HL-60 (cell line): ENCODE measurements around the gene PAPPA2.
"Not testable (repeated sequence)": the region's sequence is repeated elsewhere in the genome, so short reads cannot be mapped to it uniquely, and the experiment has no call there.

ENCODE experiments used
- DNase-seq, 2 experiments: peaks; one replicate each; pipeline ENCODE4 v3.0.0-alpha.2; 2010 to 2020; ENCODE audit warnings: low read depth in 1 of 2, low spot score in 1 of 2
- H3K27ac ChIP-seq: fragments of 250-450 bp; sonication (Bioruptor Pico); replicated peaks from 2 replicates; pipeline ENCODE4 v1.5.1; 2020; ENCODE audit warnings: mild to moderate bottlenecking, moderate library complexity
- H3K27me3 ChIP-seq: fragments of 250-450 bp; sonication (Bioruptor Pico); 2 replicates; pipeline ENCODE4 v1.5.1; 2021; ENCODE audit warnings: mild to moderate bottlenecking, moderate library complexity; ENCODE audit not compliant: insufficient read depth, poor library complexity, severe bottlenecking
- H3K4me3 ChIP-seq: replicated peaks from 2 replicates; pipeline ENCODE4 v1.5.1; 2011; ENCODE audit warnings: mild to moderate bottlenecking, control low read depth, low read length; ENCODE audit not compliant: insufficient read depth
- GABPA ChIP-seq: IDR thresholded peaks from 2 replicates; pipeline ENCODE4 v1.6.1; 2012; ENCODE audit warnings: low read depth
- POLR2AphosphoS5 ChIP-seq: IDR thresholded peaks from 2 replicates; pipeline ENCODE4 v1.6.1; 2012; ENCODE audit warnings: low read depth
- SPI1 ChIP-seq: IDR thresholded peaks from 2 replicates; pipeline ENCODE4 v1.6.1; 2012; ENCODE audit warnings: low read depth, mild to moderate bottlenecking, borderline replicate concordance
- TF ChIP-seq, protein P1 (sequence below): IDR thresholded peaks from 2 replicates; pipeline ENCODE4 v1.6.1; 2012; ENCODE audit warnings: low read depth; ENCODE audit not compliant: insufficient replicate concordance
- TF ChIP-seq, protein P2 (sequence below): IDR thresholded peaks from one replicate; pipeline ENCODE4 v1.5.1; 2011; ENCODE audit warnings: low read length, control low read depth, inconsistent platforms; ENCODE audit not compliant: insufficient read depth

The PAPPA2 gene

DNA sequence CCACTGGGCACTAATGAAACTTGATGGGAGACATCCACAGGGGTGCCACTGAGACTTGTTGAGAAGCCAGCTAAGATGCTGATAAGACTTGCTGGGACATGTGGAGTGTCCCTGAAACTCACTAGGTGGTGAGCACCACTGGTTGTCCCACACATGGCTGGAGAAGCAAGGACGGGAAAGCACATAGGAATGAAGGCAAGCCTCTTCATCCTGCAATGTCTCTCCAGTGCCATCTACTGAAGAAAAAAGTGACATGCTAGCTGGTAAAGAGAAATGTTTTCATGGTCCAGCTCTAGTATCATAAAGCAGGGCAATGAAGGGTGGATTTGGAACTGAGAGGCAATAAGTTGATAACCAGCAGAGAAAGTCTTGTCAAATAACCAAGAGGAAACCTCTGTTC is 283.0 kb downstream of the PAPPA2 start:
- no peaks in the 10 kb centered on the region for H3K27me3 ChIP-seq
- no peak overlapping the region for H3K4me3 ChIP-seq
- DNase-seq, result no peak
- TF ChIP-seq, protein P1, sequence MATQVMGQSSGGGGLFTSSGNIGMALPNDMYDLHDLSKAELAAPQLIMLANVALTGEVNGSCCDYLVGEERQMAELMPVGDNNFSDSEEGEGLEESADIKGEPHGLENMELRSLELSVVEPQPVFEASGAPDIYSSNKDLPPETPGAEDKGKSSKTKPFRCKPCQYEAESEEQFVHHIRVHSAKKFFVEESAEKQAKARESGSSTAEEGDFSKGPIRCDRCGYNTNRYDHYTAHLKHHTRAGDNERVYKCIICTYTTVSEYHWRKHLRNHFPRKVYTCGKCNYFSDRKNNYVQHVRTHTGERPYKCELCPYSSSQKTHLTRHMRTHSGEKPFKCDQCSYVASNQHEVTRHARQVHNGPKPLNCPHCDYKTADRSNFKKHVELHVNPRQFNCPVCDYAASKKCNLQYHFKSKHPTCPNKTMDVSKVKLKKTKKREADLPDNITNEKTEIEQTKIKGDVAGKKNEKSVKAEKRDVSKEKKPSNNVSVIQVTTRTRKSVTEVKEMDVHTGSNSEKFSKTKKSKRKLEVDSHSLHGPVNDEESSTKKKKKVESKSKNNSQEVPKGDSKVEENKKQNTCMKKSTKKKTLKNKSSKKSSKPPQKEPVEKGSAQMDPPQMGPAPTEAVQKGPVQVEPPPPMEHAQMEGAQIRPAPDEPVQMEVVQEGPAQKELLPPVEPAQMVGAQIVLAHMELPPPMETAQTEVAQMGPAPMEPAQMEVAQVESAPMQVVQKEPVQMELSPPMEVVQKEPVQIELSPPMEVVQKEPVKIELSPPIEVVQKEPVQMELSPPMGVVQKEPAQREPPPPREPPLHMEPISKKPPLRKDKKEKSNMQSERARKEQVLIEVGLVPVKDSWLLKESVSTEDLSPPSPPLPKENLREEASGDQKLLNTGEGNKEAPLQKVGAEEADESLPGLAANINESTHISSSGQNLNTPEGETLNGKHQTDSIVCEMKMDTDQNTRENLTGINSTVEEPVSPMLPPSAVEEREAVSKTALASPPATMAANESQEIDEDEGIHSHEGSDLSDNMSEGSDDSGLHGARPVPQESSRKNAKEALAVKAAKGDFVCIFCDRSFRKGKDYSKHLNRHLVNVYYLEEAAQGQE, result no peak
- TF ChIP-seq SPI1 (no peak), POLR2AphosphoS5 (no peak), GABPA (no peak)
- TF ChIP-seq, protein P2, sequence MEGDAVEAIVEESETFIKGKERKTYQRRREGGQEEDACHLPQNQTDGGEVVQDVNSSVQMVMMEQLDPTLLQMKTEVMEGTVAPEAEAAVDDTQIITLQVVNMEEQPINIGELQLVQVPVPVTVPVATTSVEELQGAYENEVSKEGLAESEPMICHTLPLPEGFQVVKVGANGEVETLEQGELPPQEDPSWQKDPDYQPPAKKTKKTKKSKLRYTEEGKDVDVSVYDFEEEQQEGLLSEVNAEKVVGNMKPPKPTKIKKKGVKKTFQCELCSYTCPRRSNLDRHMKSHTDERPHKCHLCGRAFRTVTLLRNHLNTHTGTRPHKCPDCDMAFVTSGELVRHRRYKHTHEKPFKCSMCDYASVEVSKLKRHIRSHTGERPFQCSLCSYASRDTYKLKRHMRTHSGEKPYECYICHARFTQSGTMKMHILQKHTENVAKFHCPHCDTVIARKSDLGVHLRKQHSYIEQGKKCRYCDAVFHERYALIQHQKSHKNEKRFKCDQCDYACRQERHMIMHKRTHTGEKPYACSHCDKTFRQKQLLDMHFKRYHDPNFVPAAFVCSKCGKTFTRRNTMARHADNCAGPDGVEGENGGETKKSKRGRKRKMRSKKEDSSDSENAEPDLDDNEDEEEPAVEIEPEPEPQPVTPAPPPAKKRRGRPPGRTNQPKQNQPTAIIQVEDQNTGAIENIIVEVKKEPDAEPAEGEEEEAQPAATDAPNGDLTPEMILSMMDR, result no peak
- no peak overlapping the region for H3K27ac ChIP-seq

DNA sequence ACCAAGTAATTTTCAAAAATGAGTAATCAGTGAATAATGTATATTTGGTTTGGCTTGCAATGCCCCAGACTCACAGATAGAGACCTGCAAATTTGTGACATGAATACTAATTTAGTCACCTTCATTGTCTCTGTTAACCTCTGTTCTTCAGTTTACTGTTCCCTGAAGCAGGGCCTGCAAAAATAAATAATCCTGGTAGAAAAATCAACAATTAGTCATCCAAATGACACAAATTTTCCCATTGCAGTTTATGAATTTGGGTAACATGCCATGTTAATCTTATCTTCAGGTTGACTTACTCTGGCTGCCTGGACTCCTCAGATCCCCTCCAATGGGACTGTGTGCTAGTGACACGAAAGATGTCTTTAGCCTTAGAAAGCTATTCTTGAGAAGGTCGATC is 289.5 kb downstream of the PAPPA2 start:
- Histone ChIP-seq H3K27ac (no peak overlapping the region), H3K4me3 (no peak overlapping the region), H3K27me3 (peaks cover 2% of the 10 kb centered on the region)
- no peak for DNase-seq
- TF ChIP-seq SPI1, result no peak

DNA sequence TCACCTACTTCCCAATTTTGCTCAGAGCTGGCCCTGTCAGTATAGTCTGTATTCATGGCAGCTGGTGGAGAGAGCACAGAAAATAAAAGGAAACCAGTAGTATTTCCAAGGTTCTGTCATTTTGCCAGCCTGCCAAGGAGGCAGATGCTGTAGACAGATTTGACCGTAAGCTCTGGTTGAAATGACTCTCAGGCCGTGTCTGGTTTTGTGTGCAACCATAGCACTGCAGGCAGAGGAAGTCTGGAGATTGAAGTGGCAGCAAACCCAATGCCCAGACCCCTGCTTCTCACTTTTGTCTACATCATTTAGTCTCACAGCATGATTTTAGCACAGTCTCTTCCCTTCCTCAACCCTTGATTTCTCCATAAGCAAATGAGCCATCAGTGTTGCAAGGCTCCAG is 291.7 kb downstream of the PAPPA2 start:
- DNase-seq, result no peak
- peaks cover 2% of the 10 kb centered on the region for H3K27me3 ChIP-seq
- no peak overlapping the region for H3K27ac ChIP-seq
- H3K4me3 ChIP-seq, result no peak overlapping the region
- no peak for TF ChIP-seq SPI1
- TF ChIP-seq, protein P2, result no peak
- no peak for TF ChIP-seq POLR2AphosphoS5
- no peak for TF ChIP-seq GABPA
- TF ChIP-seq, protein P1, result no peak

DNA sequence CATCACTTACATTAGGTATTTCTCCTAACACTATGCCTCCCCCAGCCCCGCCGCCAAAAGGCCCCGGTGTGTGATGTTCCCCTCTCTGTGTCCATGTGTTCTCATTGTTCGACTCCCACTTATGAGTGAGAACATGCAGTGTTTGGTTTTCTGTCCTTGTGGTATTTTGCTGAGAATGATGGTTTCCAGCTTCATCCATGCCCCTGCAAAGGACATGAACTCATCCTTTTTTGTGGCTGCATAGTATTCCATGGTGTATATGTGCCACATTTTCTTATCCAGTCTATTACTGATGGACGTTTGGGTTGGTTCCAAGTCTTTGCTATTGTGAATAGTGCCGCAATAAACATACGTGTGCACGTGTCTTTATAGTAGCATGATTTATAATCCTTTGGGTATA is 293.8 kb downstream of the PAPPA2 start:
- H3K27me3 ChIP-seq, H3K4me3 ChIP-seq, H3K27ac ChIP-seq, DNase-seq: not testable (repeated sequence)

DNA sequence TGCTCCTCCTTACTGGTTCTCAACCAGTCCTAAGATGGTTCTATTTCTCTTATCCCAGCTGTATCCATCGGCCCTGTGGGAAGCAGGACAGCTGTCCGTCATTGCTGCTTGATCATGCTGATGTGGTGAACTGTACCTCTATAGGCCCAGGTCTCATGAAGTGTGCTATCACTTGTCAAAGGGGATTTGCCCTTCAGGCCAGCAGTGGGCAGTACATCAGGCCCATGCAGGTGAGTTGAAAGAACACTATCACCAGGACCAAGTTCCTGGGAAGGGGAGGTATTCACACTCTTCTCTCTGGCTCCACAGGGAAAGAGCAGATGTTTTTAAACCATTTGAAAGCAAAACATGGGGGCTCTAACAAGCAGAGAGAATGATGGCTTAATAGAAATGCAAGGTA is 302.6 kb downstream of the PAPPA2 start:
- DNase-seq, result no peak
- TF ChIP-seq GABPA (no peak), SPI1 (no peak), POLR2AphosphoS5 (no peak)
- TF ChIP-seq, protein P1, result no peak
- TF ChIP-seq, protein P2, result no peak
- Histone ChIP-seq H3K27ac (no peak overlapping the region), H3K27me3 (no peaks in the 10 kb centered on the region), H3K4me3 (no peak overlapping the region)
